ENCODE results near the gene KCNMA1. TPM values are rescaled to one million over a fixed set of nuclear protein-coding genes. Genes with fewer than 3 reads are reported as not detected.

KCNMA1 gene
- total and polyA plus RNA-seq, 9 of the 15 experiments (the other 6 are each of a cell fraction or from before 2014, with no cell fraction given): 0.01 to 0.95 (median 0.15) TPM; not detected in 4

DNA sequence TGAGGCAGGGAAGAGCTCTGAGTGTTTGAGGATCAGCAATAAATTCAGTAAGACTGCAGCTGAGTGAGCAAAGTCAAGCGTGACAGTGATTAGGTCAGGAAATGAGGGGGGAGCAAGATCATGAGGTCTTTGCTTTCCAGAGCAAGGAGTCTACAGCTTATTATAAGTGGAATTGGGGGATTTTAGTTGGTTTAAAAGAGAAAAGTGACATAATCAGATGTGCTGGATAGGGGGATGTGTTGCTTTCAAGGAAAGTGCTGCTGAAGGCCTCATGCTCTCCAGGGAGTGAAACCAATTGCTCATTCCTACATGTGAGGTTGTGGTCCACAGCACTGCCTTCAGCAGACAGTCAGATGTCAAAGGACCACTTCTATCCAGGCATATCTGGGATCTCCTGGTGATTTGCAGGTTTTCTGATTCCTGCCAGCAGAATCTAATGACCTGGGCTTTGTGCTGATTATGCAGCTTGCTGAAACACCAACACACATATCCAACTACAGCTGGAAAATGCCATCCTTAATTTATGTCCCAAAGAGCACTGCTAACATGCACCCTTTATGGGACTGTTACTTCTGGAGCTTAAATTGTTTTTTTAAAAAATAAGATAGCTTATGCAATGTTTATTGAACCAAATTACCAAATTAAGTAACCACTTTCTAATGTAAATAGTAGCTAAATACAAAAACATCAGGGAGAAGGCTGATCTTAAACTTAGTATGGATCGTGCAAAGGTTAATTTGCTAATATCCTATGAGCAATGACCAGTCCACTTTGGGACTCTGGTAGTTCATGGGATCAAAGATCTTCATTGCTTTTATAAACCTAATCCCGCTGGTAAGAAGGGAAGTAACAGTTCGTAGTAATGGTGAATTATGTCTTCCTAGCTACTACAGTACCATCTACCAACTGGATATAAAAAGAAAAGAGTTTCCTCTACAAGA lies 607.6 kb downstream of the KCNMA1 start:
- 0% methylated on average over 4 of the region's 4 CpGs for WGBS (ENCODE audit: insufficient coverage, low coverage, missing lambda C conversion rate)
- H3K36me3 ChIP-seq (ENCODE audit: control insufficient read depth, insufficient read depth, low read length): no peaks in the 10 kb centered on the region
- intact Hi-C loops (cut with micrococcal nuclease) (no loop called here), in situ Hi-C loops (cut with MboI) (no loop called here)
- H3K4me2 ChIP-seq (ENCODE audit: insufficient read depth, low read length): no peak overlapping the region
- no peaks in the 10 kb centered on the region for H3K4me1 ChIP-seq (replicated peaks in 1 of 2; ENCODE audit: control insufficient read depth in 2 of 2, insufficient read depth in 2 of 2, low read length in 2 of 2)
- no peaks in the 10 kb centered on the region for H3K79me2 ChIP-seq (ENCODE audit: control insufficient read depth, insufficient read depth, low read length)
- no TSS peak for BruUV-seq (replicated peaks)
- no peak overlapping the region for H3K4me3 ChIP-seq
- no peak for FAIRE-seq
- no peak overlapping the region for H3K9ac ChIP-seq (ENCODE audit: insufficient read depth in 1 of 2, low read depth in 2 of 2, low read length in 2 of 2)
- H2AFZ ChIP-seq (ENCODE audit: low read depth, low read length): no peak overlapping the region
- H3K27ac ChIP-seq (ENCODE audit: extremely low read depth, low read depth, low read length): no peak overlapping the region
- ChIA-PET POLR2A (interaction anchor here (0.7 to 1.2 kb wide), 2 partner anchors 9 to 35 kb away, joined by 3 to 4 read pairs; no protein-coding TSS in a partner anchor), CTCF (ENCODE audit: low intra/inter-chr PET ratio) (no interaction called here)
- no peaks in the 10 kb centered on the region for H3K9me1 ChIP-seq (ENCODE audit: control insufficient read depth, insufficient read depth, low read length)
- DNase-seq (ENCODE audit: extremely low read depth in 1 of 4, low spot score in 3 of 4): no peak
- H3K27me3 ChIP-seq (ENCODE audit: control insufficient read depth in 2 of 2, insufficient read depth in 2 of 2, low read length in 2 of 2): peaks cover 0 to 8% of the 10 kb centered on the region in 2 experiments; a peak in 1 of 5 replicates
- no peaks in the 10 kb centered on the region for H4K20me1 ChIP-seq (replicated peaks; ENCODE audit: control insufficient read depth, insufficient read depth, low read length)
- no peaks in the 10 kb centered on the region for H3K9me3 ChIP-seq (replicated peaks; ENCODE audit: control insufficient read depth, insufficient read depth, low read depth, low read length)
- no peak for ATAC-seq
- TF ChIP-seq, protein P1, sequence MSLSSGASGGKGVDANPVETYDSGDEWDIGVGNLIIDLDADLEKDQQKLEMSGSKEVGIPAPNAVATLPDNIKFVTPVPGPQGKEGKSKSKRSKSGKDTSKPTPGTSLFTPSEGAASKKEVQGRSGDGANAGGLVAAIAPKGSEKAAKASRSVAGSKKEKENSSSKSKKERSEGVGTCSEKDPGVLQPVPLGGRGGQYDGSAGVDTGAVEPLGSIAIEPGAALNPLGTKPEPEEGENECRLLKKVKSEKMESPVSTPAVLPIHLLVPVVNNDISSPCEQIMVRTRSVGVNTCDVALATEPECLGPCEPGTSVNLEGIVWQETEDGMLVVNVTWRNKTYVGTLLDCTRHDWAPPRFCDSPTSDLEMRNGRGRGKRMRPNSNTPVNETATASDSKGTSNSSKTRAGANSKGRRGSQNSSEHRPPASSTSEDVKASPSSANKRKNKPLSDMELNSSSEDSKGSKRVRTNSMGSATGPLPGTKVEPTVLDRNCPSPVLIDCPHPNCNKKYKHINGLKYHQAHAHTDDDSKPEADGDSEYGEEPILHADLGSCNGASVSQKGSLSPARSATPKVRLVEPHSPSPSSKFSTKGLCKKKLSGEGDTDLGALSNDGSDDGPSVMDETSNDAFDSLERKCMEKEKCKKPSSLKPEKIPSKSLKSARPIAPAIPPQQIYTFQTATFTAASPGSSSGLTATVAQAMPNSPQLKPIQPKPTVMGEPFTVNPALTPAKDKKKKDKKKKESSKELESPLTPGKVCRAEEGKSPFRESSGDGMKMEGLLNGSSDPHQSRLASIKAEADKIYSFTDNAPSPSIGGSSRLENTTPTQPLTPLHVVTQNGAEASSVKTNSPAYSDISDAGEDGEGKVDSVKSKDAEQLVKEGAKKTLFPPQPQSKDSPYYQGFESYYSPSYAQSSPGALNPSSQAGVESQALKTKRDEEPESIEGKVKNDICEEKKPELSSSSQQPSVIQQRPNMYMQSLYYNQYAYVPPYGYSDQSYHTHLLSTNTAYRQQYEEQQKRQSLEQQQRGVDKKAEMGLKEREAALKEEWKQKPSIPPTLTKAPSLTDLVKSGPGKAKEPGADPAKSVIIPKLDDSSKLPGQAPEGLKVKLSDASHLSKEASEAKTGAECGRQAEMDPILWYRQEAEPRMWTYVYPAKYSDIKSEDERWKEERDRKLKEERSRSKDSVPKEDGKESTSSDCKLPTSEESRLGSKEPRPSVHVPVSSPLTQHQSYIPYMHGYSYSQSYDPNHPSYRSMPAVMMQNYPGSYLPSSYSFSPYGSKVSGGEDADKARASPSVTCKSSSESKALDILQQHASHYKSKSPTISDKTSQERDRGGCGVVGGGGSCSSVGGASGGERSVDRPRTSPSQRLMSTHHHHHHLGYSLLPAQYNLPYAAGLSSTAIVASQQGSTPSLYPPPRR (CRISPR knock-in tag; IDR thresholded peaks at IDR 0.05; ENCODE audit: borderline replicate concordance): no peak
- TF ChIP-seq ZNF212 (CRISPR knock-in tag; IDR thresholded peaks at IDR 0.05): no peak
- TF ChIP-seq KLF6 (CRISPR knock-in tag; IDR thresholded peaks at IDR 0.05; ENCODE audit: borderline replicate concordance): no peak
- TF ChIP-seq, protein P2, sequence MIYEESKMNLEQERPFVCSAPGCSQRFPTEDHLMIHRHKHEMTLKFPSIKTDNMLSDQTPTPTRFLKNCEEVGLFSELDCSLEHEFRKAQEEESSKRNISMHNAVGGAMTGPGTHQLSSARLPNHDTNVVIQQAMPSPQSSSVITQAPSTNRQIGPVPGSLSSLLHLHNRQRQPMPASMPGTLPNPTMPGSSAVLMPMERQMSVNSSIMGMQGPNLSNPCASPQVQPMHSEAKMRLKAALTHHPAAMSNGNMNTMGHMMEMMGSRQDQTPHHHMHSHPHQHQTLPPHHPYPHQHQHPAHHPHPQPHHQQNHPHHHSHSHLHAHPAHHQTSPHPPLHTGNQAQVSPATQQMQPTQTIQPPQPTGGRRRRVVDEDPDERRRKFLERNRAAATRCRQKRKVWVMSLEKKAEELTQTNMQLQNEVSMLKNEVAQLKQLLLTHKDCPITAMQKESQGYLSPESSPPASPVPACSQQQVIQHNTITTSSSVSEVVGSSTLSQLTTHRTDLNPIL (CRISPR knock-in tag; IDR thresholded peaks at IDR 0.05): no peak
- TF ChIP-seq, protein P3, sequence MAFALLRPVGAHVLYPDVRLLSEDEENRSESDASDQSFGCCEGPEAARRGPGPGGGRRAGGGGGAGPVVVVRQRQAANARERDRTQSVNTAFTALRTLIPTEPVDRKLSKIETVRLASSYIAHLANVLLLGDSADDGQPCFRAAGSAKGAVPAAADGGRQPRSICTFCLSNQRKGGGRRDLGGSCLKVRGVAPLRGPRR (CRISPR knock-in tag; IDR thresholded peaks at IDR 0.05): no peak
- TF ChIP-seq, protein P4, sequence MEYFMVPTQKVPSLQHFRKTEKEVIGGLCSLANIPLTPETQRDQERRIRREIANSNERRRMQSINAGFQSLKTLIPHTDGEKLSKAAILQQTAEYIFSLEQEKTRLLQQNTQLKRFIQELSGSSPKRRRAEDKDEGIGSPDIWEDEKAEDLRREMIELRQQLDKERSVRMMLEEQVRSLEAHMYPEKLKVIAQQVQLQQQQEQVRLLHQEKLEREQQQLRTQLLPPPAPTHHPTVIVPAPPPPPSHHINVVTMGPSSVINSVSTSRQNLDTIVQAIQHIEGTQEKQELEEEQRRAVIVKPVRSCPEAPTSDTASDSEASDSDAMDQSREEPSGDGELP (CRISPR knock-in tag; IDR thresholded peaks at IDR 0.05; ENCODE audit: borderline replicate concordance): no peak
- no peak for TF ChIP-seq MEF2A (IDR thresholded peaks at IDR 0.05; ENCODE audit: control insufficient read depth, low read depth, low read length)
- no peak for TF ChIP-seq POLR2A (conservative IDR thresholded peaks at IDR 0.05)
- TF ChIP-seq, protein P5, sequence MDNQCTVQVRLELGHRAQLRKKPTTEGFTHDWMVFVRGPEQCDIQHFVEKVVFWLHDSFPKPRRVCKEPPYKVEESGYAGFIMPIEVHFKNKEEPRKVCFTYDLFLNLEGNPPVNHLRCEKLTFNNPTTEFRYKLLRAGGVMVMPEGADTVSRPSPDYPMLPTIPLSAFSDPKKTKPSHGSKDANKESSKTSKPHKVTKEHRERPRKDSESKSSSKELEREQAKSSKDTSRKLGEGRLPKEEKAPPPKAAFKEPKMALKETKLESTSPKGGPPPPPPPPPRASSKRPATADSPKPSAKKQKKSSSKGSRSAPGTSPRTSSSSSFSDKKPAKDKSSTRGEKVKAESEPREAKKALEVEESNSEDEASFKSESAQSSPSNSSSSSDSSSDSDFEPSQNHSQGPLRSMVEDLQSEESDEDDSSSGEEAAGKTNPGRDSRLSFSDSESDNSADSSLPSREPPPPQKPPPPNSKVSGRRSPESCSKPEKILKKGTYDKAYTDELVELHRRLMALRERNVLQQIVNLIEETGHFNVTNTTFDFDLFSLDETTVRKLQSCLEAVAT (IDR thresholded peaks at IDR 0.05): no peak
- TF ChIP-seq, protein P6, sequence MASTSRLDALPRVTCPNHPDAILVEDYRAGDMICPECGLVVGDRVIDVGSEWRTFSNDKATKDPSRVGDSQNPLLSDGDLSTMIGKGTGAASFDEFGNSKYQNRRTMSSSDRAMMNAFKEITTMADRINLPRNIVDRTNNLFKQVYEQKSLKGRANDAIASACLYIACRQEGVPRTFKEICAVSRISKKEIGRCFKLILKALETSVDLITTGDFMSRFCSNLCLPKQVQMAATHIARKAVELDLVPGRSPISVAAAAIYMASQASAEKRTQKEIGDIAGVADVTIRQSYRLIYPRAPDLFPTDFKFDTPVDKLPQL (IDR thresholded peaks at IDR 0.05; ENCODE audit: extremely low read depth, insufficient read length): no peak
